Hematopoietic multipotent progenitor cell treated with erythropoietin and hydrocortisone succinate and interleukin-3 and kit ligand, for 6 days (in vitro differentiated cells): ENCODE data around the gene EIF5AL1.
A peak's percentile ranks its signal among the peaks of the same experiment; 100 is the strongest.
"Not testable (repeated sequence)": the region's sequence is repeated elsewhere in the genome, so short reads cannot be mapped to it uniquely, and the experiment has no call there.

ENCODE experiments used
- DNase-seq: peaks from one replicate; pipeline ENCODE4 v3.0.0-alpha.2; 2015

Gene EIF5AL1

GRCh38 chr10:79511891-79512583 is at the start of gene EIF5AL1:
EIF5AL1 (plus strand) TSS chr10:79512533; CDS start chr10:79512650, 117 bp downstream.
- not testable (repeated sequence) for DNase-seq

GRCh38 chr10:79463578-79464496 is 48.5 kb upstream of the EIF5AL1 start:
- DNase-seq, result no peak

GRCh38 chr10:79465341-79465740 is 47.0 kb upstream of the EIF5AL1 start:
- no peak for DNase-seq

- no peak for DNase-seq
Measured at GRCh38 chr10:79468015-79468560, 44.2 kb upstream of the EIF5AL1 start.

- no peak for DNase-seq
Measured at GRCh38 chr10:79468841-79469585, 43.3 kb upstream of the EIF5AL1 start.

- DNase-seq, result no peak
Measured at GRCh38 chr10:79470096-79470495, 42.2 kb upstream of the EIF5AL1 start.

GRCh38 chr10:79471776-79472175 is 40.6 kb upstream of the EIF5AL1 start:
- DNase-seq, result no peak

GRCh38 chr10:79472449-79472848 is 39.9 kb upstream of the EIF5AL1 start:
- DNase-seq, result no peak

- DNase-seq, result no peak
Measured at GRCh38 chr10:79472951-79473350, 39.4 kb upstream of the EIF5AL1 start.

- DNase-seq, result peak; percentile 47
Measured at GRCh38 chr10:79473496-79474095, 38.7 kb upstream of the EIF5AL1 start.

- DNase-seq, result no peak
Measured at GRCh38 chr10:79475119-79475653, 37.1 kb upstream of the EIF5AL1 start.

- no peak for DNase-seq
Measured at GRCh38 chr10:79475877-79476276, 36.5 kb upstream of the EIF5AL1 start.

GRCh38 chr10:79476645-79477044 is 35.7 kb upstream of the EIF5AL1 start:
- no peak for DNase-seq

- DNase-seq, result no peak
Measured at GRCh38 chr10:79477456-79477855, 34.9 kb upstream of the EIF5AL1 start.

GRCh38 chr10:79479283-79479909 is 32.9 kb upstream of the EIF5AL1 start:
- no peak for DNase-seq

- DNase-seq, result no peak
Measured at GRCh38 chr10:79482304-79482703, 30.0 kb upstream of the EIF5AL1 start.

GRCh38 chr10:79482741-79483140 is 29.6 kb upstream of the EIF5AL1 start:
- no peak for DNase-seq

- no peak for DNase-seq
Measured at GRCh38 chr10:79483299-79483698, 29.0 kb upstream of the EIF5AL1 start.

- DNase-seq, result no peak
Measured at GRCh38 chr10:79483948-79484347, 28.4 kb upstream of the EIF5AL1 start.

GRCh38 chr10:79484476-79484875 is 27.9 kb upstream of the EIF5AL1 start:
- DNase-seq, result no peak

GRCh38 chr10:79487296-79488194 is 24.8 kb upstream of the EIF5AL1 start:
- peak; percentile 80 for DNase-seq
